Neutrophil (primary cell): Measurements from ENCODE around the gene PHF20.
"Not testable (repeated sequence)": the region's sequence is repeated elsewhere in the genome, so short reads cannot be mapped to it uniquely, and the experiment has no call there.

Experiments used
- H3K27ac ChIP-seq: fragments of 200-600 bp; sonication (generic); 2 replicates; pipeline ENCODE4 v1.5.1; 2016; ENCODE audit warnings: mild to moderate bottlenecking, moderate library complexity
- H3K27me3 ChIP-seq: fragments of 200-600 bp; sonication (generic); 2 replicates; pipeline ENCODE4 v1.6.0; 2016; ENCODE audit warnings: mild to moderate bottlenecking
- H3K36me3 ChIP-seq: fragments of 200-600 bp; sonication (generic); 2 replicates; pipeline ENCODE4 v1.5.1; 2017
- H3K4me1 ChIP-seq, 2 experiments: fragments of 200-600 bp in 1 of 2; sonication (generic) in 1 of 2; 1 replicate in 1 of 2; 2 replicates in 1 of 2; pipeline versions ENCODE4 v1.5.1 to v1.6.1; 2013 to 2016; ENCODE audit warnings: low read depth in 1 of 2, low read length in 1 of 2, mild to moderate bottlenecking in 1 of 2, moderate library complexity in 1 of 2; ENCODE audit not compliant: control insufficient read depth in 1 of 2, insufficient read depth in 1 of 2
- H3K4me3 ChIP-seq, 2 experiments: fragments of 200-600 bp in 1 of 2; sonication (generic) in 1 of 2; 1 replicate in 1 of 2; 2 replicates in 1 of 2; pipeline ENCODE4 v1.5.1; 2013 to 2016; ENCODE audit warnings: low read depth in 1 of 2, low read length in 1 of 2, mild to moderate bottlenecking in 1 of 2, moderate library complexity in 1 of 2
- H3K9me3 ChIP-seq: fragments of 200-600 bp; sonication (generic); 2 replicates; pipeline ENCODE4 v1.5.1; 2016
- CTCF ChIP-seq: fragments of 200-600 bp; sonication (generic); IDR thresholded peaks from 2 replicates; pipeline ENCODE4 v1.5.1; 2016; ENCODE audit warnings: antibody characterized with exemption

PHF20 gene

GRCh38 chr20:35743693-35744491, 27.9 kb upstream of the PHF20 start:
- no peaks in the 10 kb centered on the region for H3K27me3 ChIP-seq
- H3K4me1 ChIP-seq = peaks cover 42 to 45% of the 10 kb centered on the region in 2 experiments
- peak overlapping the region; percentile 96 to 99 for H3K4me3 ChIP-seq
- H3K36me3 ChIP-seq = peaks cover 18% of the 10 kb centered on the region
- peak overlapping the region; percentile 97 for H3K27ac ChIP-seq
- no peak for TF ChIP-seq CTCF
- no peaks in the 10 kb centered on the region for H3K9me3 ChIP-seq

GRCh38 chr20:35744492-35744841, 27.3 kb upstream of the PHF20 start:
- not testable (repeated sequence) for H3K27me3 ChIP-seq
- peak overlapping the region; percentile 96 to 99 for H3K4me3 ChIP-seq
- H3K27ac ChIP-seq = peak overlapping the region; percentile 97

GRCh38 chr20:35750611-35751010, 21.2 kb upstream of the PHF20 start:
- Histone ChIP-seq H3K4me3 (no peak overlapping the region), H3K27ac (no peak overlapping the region), H3K27me3 (no peaks in the 10 kb centered on the region), H3K36me3 (no peaks in the 10 kb centered on the region), H3K9me3 (no peaks in the 10 kb centered on the region), H3K4me1 (no peaks in the 10 kb centered on the region)
- TF ChIP-seq CTCF = no peak

More at GRCh38 chr20:35744492-35744841, 27.3 kb upstream of the PHF20 start:
- peaks cover 38 to 42% of the 10 kb centered on the region in 2 experiments for H3K4me1 ChIP-seq
- H3K36me3 ChIP-seq = peaks cover 12% of the 10 kb centered on the region
- H3K9me3 ChIP-seq = not testable (repeated sequence)

- Histone ChIP-seq H3K4me1 (no peaks in the 10 kb centered on the region), H3K27me3 (no peaks in the 10 kb centered on the region), H3K4me3 (no peak overlapping the region), H3K9me3 (no peaks in the 10 kb centered on the region), H3K27ac (no peak overlapping the region), H3K36me3 (no peaks in the 10 kb centered on the region)
- no peak for TF ChIP-seq CTCF
Measured at GRCh38 chr20:35756404-35756803, 15.4 kb upstream of the PHF20 start.

- no peak overlapping the region for H3K4me3 ChIP-seq
- no peak for TF ChIP-seq CTCF
Measured at GRCh38 chr20:35757098-35757705, 14.6 kb upstream of the PHF20 start.

GRCh38 chr20:35761548-35761947, 10.3 kb upstream of the PHF20 start:
- not testable (repeated sequence) for H3K36me3 ChIP-seq

More at GRCh38 chr20:35757098-35757705, 14.6 kb upstream of the PHF20 start:
- H3K9me3 ChIP-seq = no peaks in the 10 kb centered on the region
- H3K36me3 ChIP-seq = no peaks in the 10 kb centered on the region
- no peaks in the 10 kb centered on the region for H3K27me3 ChIP-seq
- H3K27ac ChIP-seq = no peak overlapping the region
- no peaks in the 10 kb centered on the region for H3K4me1 ChIP-seq

More at GRCh38 chr20:35761548-35761947, 10.3 kb upstream of the PHF20 start:
- not testable (repeated sequence) for H3K27me3 ChIP-seq, H3K9me3 ChIP-seq, H3K27ac ChIP-seq, H3K4me3 ChIP-seq, H3K4me1 ChIP-seq
